Hippocampal formation (tissue), 2 donors: Measurements from ENCODE around the gene MBNL3.
"Not testable (repeated sequence)": the region's sequence is repeated elsewhere in the genome, so short reads cannot be mapped to it uniquely, and the experiment has no call there.

ENCODE experiments used
- DNase-seq, 2 donors: peaks; one replicate each; lab custom pipeline; 2025; lab: John Stamatoyannopoulos, UW

The MBNL3 gene

GRCh38 chrX:132369617-132370326 lies 119.1 kb downstream of the MBNL3 start:
- DNase-seq = no peak

GRCh38 chrX:132367984-132368383 lies 120.9 kb downstream of the MBNL3 start:
- no peak for DNase-seq

- DNase-seq = no peak
Observed at GRCh38 chrX:132367314-132367713, 121.5 kb downstream of the MBNL3 start.

GRCh38 chrX:132365490-132365889 lies 123.3 kb downstream of the MBNL3 start:
- no peak for DNase-seq

GRCh38 chrX:132364313-132364712 lies 124.5 kb downstream of the MBNL3 start:
- no peak for DNase-seq

GRCh38 chrX:132353430-132353829 lies 135.4 kb downstream of the MBNL3 start:
- no peak for DNase-seq

- no peak for DNase-seq
Observed at GRCh38 chrX:132336172-132336571, 152.7 kb downstream of the MBNL3 start.

- DNase-seq = no peak
Observed at GRCh38 chrX:132333351-132333750, 155.5 kb downstream of the MBNL3 start.

GRCh38 chrX:132331532-132331931 lies 157.3 kb downstream of the MBNL3 start:
- no peak for DNase-seq

- DNase-seq = no peak
Observed at GRCh38 chrX:132331000-132331399, 157.8 kb downstream of the MBNL3 start.

GRCh38 chrX:132330156-132330729 lies 158.6 kb downstream of the MBNL3 start:
- no peak for DNase-seq

- DNase-seq = not testable (repeated sequence)
Observed at GRCh38 chrX:132326960-132327359, 161.9 kb downstream of the MBNL3 start.
